Activated CD8-positive, alpha-beta T cell treated with anti-CD3 and anti-CD28 coated beads for 36 hours (primary cell): ENCODE results near the gene DRG1. TPM values are rescaled to one million over a fixed set of nuclear protein-coding genes. Genes with fewer than 3 reads are reported as not detected.
"Not testable (repeated sequence)": the region's sequence is repeated elsewhere in the genome, so short reads cannot be mapped to it uniquely, and the experiment has no call there.

Experiments
- ATAC-seq: fragments of 200-7000 bp; cut with Tn5 transposase; one replicate; pipeline ENCODE4 v1.10.0; 2021; ENCODE audit warnings: mild to moderate bottlenecking, moderate library complexity
- CTCF ChIA-PET: fragments of 350-600 bp; sonication (Branson Sonifier 250); formaldehyde crosslinking; loops from one replicate; lab custom pipeline; 2021; ENCODE audit warnings: antibody characterized with exemption; lab: Charles Lee
- POLR2A ChIA-PET: fragments of 350-600 bp; sonication (Branson Sonifier 250); formaldehyde crosslinking; loops from one replicate; lab custom pipeline; 2021; ENCODE audit warnings: antibody characterized with exemption; lab: Charles Lee
- DNase-seq: peaks from one replicate; pipeline ENCODE4 v3.0.0-alpha.2; 2020
- H3K27ac Mint-ChIP-seq: one replicate; pipeline ENCODE4 v1.8.0; 2021; ENCODE audit warnings: mild to moderate bottlenecking, mixed read lengths
- H3K27me3 Mint-ChIP-seq: one replicate; pipeline ENCODE4 v1.8.0; 2021; ENCODE audit warnings: mixed read lengths
- H3K36me3 Mint-ChIP-seq: one replicate; pipeline ENCODE4 v1.8.0; 2021; ENCODE audit warnings: low read depth, mixed read lengths
- H3K4me1 Mint-ChIP-seq: one replicate; pipeline ENCODE4 v1.8.0; 2021; ENCODE audit warnings: low read depth, mixed read lengths
- H3K4me3 Mint-ChIP-seq: one replicate; pipeline ENCODE4 v1.8.0; 2021; ENCODE audit warnings: mild to moderate bottlenecking, moderate library complexity, mixed read lengths
- H3K9me3 Mint-ChIP-seq: one replicate; pipeline ENCODE4 v1.8.0; 2021; ENCODE audit warnings: mixed read lengths
- intact Hi-C: fragments of 100-400 bp; cut with micrococcal nuclease; formaldehyde crosslinking; loops from one replicate; pipeline ENCODE4 v1.10.0; 2022
- total RNA-seq, 2 experiments: library from RNA; stranded (reverse); gene quantifications; one replicate each; pipeline ENCODE4 v1.2.3, GENCODE V29; 2021
- TF ChIP-seq, protein P1 (sequence below): fragments of 200-600 bp; IDR thresholded peaks from one replicate; pipeline ENCODE4 v1.8.0; 2022; ENCODE audit warnings: antibody characterized with exemption, mild to moderate bottlenecking

The DRG1 gene
- total RNA-seq, 2 experiments from 2014 or later, result 118 to 130 TPM

DNA sequence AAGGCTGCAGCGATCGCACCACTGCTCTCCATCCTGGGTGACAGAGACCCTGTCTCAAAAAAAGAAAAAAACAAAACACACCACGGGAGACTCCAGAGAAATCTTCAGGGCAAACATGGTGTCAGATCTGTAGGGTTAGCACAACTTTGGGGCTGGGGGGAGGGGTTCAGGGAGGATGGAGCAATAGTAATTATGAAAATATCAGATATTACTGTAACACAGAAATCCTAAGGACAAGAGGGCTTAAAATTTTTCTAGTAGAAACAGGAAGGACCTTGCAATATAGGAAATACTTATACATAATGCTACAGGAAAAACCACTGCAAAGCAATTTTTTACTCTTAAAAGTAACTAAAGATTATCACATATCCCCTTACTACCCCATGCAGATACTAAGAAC, 76.4 kb downstream of the DRG1 start:
- ChIA-PET POLR2A (no interaction called here), CTCF (no interaction called here)
- Mint-ChIP-seq H3K27me3 (no peaks in the 10 kb centered on the region), H3K9me3 (no peaks in the 10 kb centered on the region), H3K36me3 (peaks cover 58% of the 10 kb centered on the region), H3K27ac (no peak overlapping the region), H3K4me3 (no peak overlapping the region), H3K4me1 (peaks cover 25% of the 10 kb centered on the region)
- ATAC-seq, result no peak
- TF ChIP-seq, protein P1, sequence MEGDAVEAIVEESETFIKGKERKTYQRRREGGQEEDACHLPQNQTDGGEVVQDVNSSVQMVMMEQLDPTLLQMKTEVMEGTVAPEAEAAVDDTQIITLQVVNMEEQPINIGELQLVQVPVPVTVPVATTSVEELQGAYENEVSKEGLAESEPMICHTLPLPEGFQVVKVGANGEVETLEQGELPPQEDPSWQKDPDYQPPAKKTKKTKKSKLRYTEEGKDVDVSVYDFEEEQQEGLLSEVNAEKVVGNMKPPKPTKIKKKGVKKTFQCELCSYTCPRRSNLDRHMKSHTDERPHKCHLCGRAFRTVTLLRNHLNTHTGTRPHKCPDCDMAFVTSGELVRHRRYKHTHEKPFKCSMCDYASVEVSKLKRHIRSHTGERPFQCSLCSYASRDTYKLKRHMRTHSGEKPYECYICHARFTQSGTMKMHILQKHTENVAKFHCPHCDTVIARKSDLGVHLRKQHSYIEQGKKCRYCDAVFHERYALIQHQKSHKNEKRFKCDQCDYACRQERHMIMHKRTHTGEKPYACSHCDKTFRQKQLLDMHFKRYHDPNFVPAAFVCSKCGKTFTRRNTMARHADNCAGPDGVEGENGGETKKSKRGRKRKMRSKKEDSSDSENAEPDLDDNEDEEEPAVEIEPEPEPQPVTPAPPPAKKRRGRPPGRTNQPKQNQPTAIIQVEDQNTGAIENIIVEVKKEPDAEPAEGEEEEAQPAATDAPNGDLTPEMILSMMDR, result no peak
- DNase-seq, result no peak
- intact Hi-C loops, result no loop called here

DNA sequence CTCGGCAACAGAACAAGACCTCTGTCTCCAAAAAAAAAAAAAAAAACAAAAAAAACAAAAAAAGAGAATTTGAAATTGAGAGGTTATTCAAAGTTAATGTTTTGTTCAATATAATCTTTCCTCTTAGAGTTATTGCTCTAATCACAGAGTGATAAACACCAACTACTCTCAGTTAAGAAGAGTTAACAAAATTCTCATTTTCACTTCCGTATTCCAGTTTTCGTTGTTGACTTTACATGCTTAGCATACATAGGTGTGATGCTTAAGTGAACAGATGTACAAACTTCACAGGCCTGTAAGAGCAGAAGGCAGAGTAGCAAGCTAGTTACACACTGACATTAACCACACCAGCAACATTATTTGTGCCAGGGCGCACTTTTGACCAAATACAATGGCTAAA, 77.9 kb downstream of the DRG1 start:
- no peak for DNase-seq
- H3K27me3 Mint-ChIP-seq, result no peaks in the 10 kb centered on the region
- ChIA-PET POLR2A (interaction anchor here (0.8 to 1.1 kb wide), 3 partner anchors 9 to 35 kb away, joined by 3 to 4 read pairs (median 4); no protein-coding TSS in a partner anchor), CTCF (no interaction called here)
- no peak overlapping the region for H3K4me3 Mint-ChIP-seq
- peaks cover 28% of the 10 kb centered on the region for H3K4me1 Mint-ChIP-seq
- peak overlapping the region; percentile 44 for H3K27ac Mint-ChIP-seq
- TF ChIP-seq, protein P1, result no peak
- intact Hi-C loops, result no loop called here
- no peak for ATAC-seq
- no peaks in the 10 kb centered on the region for H3K9me3 Mint-ChIP-seq
- H3K36me3 Mint-ChIP-seq, result peaks cover 63% of the 10 kb centered on the region

DNA sequence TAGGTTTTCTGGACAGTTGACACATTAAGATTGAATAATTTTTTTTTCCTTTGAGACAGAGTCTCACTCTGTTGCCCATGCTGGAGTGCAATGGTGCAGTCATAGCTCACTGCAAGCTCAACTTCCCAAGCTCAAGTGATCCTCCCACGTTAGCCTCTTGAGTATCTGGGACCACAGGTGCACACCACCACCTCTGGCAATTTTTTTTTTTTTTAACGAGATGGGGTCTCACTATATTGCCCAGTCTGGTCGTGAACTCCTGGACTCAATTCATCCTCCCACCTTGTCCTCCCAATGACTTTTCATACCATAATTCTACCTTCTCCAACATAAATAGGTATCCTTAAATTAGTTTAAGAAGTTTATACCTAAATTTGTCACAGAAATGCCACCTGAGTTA, 81.7 kb downstream of the DRG1 start:
- POLR2A ChIA-PET, result no interaction called here
- no peak overlapping the region for H3K4me3 Mint-ChIP-seq
- H3K27me3 Mint-ChIP-seq, result no peaks in the 10 kb centered on the region
- H3K9me3 Mint-ChIP-seq, result no peaks in the 10 kb centered on the region
- TF ChIP-seq, protein P1, result no peak
- CTCF ChIA-PET, result interaction anchor here (0.6 kb wide), 1 partner anchor 63 kb away, joined by 4 read pairs; no protein-coding TSS in a partner anchor
- H3K4me1 Mint-ChIP-seq, result peaks cover 41% of the 10 kb centered on the region
- DNase-seq, result no peak
- ATAC-seq, result no peak
- intact Hi-C loops, result no loop called here
- H3K27ac Mint-ChIP-seq, result no peak overlapping the region
- peaks cover 66% of the 10 kb centered on the region for H3K36me3 Mint-ChIP-seq

DNA sequence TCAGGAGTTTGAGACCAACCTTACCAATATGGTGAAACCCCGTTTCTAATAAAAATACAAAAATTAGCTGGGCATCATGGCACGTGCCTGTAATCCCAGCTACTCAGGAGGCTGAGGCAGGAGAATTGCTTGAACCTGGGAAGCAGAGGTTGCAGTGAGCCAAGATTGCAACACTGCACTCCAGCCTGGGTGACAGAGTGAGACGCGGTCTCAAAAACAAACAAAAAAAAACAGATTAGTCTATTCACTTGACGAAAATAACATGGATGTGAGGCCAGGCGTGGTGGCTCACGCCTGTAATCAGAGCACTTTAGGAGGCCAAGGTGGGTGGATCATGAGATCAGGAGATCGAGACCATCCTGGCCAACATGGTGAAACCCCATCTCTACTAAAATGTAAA, 83.1 kb downstream of the DRG1 start:
- intact Hi-C loops, H3K4me3 Mint-ChIP-seq, H3K27ac Mint-ChIP-seq, DNase-seq, H3K9me3 Mint-ChIP-seq, H3K27me3 Mint-ChIP-seq, CTCF ChIA-PET, ATAC-seq: not testable (repeated sequence)
- Mint-ChIP-seq H3K4me1 (peaks cover 43% of the 10 kb centered on the region), H3K36me3 (peaks cover 69% of the 10 kb centered on the region)
- POLR2A ChIA-PET, result interaction anchor here (0.9 kb wide), 2 partner anchors 9 kb away, joined by 3 read pairs; no protein-coding TSS in a partner anchor

Other genes starting within 250 kb of the DRG1 start
- gene RNF185, start 239.4 kb upstream of the DRG1 start, total RNA-seq, result 10 to 100 TPM; 14.3 to 14.6 TPM
- gene LIMK2, start 187.3 kb upstream of the DRG1 start, total RNA-seq, result 10 to 100 TPM; 23.2 to 25.5 TPM
- 10 to 100 TPM; 18.2 to 19.6 TPM for gene PIK3IP1, start 107.1 kb upstream of the DRG1 start, total RNA-seq
- gene PATZ1, start 53.3 kb upstream of the DRG1 start, total RNA-seq, result 10 to 100 TPM; 28.4 to 29.0 TPM
- 10 to 100 TPM; 50.3 to 50.5 TPM for gene EIF4ENIF1, start 90.2 kb downstream of the DRG1 start, total RNA-seq
- 100 to 1,000 TPM; 273 to 274 TPM for gene SFI1, start 96.9 kb downstream of the DRG1 start, total RNA-seq